HepG2 (cell line): ENCODE results near the gene BGN.

Experiments
- KLF9 ChIP-seq: IDR thresholded peaks from 2 replicates; pipeline ENCODE4 v1.6.1; 2016; ENCODE audit warnings: low read depth
- MTF1 ChIP-seq: sonication (generic); formaldehyde crosslinking; IDR thresholded peaks from 2 replicates; pipeline ENCODE4 v1.5.0; 2020; ENCODE audit warnings: missing genetic modification reagents
- NFATC3 ChIP-seq: sonication (generic); formaldehyde crosslinking; IDR thresholded peaks from 2 replicates; pipeline ENCODE4 v1.5.1; 2020; ENCODE audit warnings: mild to moderate bottlenecking, missing genetic modification reagents
- NFE2L1 ChIP-seq: sonication (generic); formaldehyde crosslinking; IDR thresholded peaks from 2 replicates; pipeline ENCODE4 v1.4.0; 2020; ENCODE audit warnings: missing genetic modification reagents, mild to moderate bottlenecking, borderline replicate concordance
- SP2 ChIP-seq: sonication (generic); formaldehyde crosslinking; IDR thresholded peaks from 2 replicates; pipeline ENCODE4 v1.5.1; 2020; ENCODE audit warnings: mild to moderate bottlenecking, missing genetic modification reagents
- YEATS2 ChIP-seq: sonication (generic); formaldehyde crosslinking; IDR thresholded peaks from 2 replicates; pipeline ENCODE4 v1.4.0; 2020; ENCODE audit warnings: missing genetic modification reagents, borderline replicate concordance
- TF ChIP-seq, protein P1 (sequence below): sonication (generic); formaldehyde crosslinking; IDR thresholded peaks from 2 replicates; pipeline ENCODE4 v1.5.0; 2020; ENCODE audit warnings: mild to moderate bottlenecking, missing genetic modification reagents, moderate library complexity
- TF ChIP-seq, protein P2 (sequence below): sonication (generic); formaldehyde crosslinking; IDR thresholded peaks from 2 replicates; pipeline ENCODE4 v1.4.0; 2020; ENCODE audit warnings: missing genetic modification reagents, mild to moderate bottlenecking, borderline replicate concordance

DNA sequence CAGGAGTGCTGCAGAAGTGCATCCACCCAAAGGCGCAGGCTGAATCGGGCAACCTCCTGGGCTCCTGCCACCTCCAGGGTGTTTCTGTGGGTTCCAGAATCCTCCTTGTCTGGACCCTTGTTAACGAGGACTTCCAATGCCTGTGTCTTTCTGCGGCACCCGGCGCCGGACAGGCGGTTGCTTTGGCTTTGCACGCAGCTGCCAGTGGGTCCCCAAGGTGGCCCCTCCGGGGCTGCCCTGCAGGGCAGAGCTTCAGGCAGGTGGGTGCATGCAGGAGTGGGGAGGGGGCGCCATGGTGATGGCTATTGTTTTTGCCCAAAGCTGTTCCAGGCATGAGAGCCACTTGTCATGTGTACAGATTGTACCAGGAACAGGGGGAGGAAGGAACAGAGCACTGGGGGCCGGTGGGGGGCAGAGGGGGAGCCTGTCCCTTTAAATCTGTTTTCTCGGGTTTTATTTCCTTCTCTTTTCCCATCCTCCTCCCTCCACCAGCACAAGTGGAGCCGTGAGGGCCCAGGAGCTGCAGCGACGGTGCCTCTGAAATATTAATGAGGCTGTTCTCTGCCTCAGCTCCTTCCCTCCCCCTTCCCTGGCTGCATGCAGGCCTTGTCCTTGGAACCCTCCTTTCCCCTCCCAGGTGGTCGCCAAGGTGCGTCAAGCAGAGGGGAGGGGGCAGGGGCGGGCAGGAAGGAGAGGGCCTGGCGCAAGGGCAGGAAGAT lies 35.8 kb downstream of the BGN start:
- TF ChIP-seq, protein P1, sequence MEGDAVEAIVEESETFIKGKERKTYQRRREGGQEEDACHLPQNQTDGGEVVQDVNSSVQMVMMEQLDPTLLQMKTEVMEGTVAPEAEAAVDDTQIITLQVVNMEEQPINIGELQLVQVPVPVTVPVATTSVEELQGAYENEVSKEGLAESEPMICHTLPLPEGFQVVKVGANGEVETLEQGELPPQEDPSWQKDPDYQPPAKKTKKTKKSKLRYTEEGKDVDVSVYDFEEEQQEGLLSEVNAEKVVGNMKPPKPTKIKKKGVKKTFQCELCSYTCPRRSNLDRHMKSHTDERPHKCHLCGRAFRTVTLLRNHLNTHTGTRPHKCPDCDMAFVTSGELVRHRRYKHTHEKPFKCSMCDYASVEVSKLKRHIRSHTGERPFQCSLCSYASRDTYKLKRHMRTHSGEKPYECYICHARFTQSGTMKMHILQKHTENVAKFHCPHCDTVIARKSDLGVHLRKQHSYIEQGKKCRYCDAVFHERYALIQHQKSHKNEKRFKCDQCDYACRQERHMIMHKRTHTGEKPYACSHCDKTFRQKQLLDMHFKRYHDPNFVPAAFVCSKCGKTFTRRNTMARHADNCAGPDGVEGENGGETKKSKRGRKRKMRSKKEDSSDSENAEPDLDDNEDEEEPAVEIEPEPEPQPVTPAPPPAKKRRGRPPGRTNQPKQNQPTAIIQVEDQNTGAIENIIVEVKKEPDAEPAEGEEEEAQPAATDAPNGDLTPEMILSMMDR = no peak
- TF ChIP-seq NFATC3 (CRISPR knock-in tag) (no peak), NFE2L1 (CRISPR knock-in tag) (no peak), SP2 (CRISPR knock-in tag) (no peak), YEATS2 (CRISPR knock-in tag) (no peak), MTF1 (CRISPR knock-in tag) (no peak), KLF9 (no peak)
- TF ChIP-seq, protein P2, sequence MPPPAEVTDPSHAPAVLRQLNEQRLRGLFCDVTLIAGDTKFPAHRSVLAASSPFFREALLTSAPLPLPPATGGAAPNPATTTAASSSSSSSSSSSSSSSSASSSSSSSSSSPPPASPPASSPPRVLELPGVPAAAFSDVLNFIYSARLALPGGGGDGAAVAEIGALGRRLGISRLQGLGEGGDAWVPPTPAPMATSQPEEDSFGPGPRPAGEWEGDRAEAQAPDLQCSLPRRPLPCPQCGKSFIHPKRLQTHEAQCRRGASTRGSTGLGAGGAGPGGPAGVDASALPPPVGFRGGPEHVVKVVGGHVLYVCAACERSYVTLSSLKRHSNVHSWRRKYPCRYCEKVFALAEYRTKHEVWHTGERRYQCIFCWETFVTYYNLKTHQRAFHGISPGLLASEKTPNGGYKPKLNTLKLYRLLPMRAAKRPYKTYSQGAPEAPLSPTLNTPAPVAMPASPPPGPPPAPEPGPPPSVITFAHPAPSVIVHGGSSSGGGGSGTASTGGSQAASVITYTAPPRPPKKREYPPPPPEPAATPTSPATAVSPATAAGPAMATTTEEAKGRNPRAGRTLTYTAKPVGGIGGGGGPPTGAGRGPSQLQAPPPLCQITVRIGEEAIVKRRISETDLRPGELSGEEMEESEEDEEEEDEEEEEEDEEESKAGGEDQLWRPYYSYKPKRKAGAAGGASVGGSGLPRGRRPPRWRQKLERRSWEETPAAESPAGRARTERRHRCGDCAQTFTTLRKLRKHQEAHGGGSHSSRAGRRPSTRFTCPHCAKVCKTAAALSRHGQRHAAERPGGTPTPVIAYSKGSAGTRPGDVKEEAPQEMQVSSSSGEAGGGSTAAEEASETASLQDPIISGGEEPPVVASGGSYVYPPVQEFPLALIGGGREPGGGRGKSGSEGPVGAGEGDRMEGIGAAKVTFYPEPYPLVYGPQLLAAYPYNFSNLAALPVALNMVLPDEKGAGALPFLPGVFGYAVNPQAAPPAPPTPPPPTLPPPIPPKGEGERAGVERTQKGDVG (CRISPR knock-in tag) = no peak
